Adrenal gland (tissue), 12 donors: ENCODE data around the gene SLC16A1. TPM values are rescaled to one million over a fixed set of nuclear protein-coding genes. Genes with fewer than 3 reads are reported as not detected.

Experiments
- DNase-seq, 7 donors: peaks; one replicate each; pipeline ENCODE4 v3.0.0-alpha.2; 2019 to 2020
- H3K27ac ChIP-seq, 5 donors: fragments of 200-600 bp; sonication (generic) in 4 of 5; 1 replicate in 3 of 5; 2 replicates in 2 of 5; pipeline versions ENCODE4 v1.5.1 to v1.8.0; 2016 to 2020; ENCODE audit warnings: mild to moderate bottlenecking in 1 of 5
- H3K27me3 ChIP-seq: fragments of 200-600 bp; 2 replicates; pipeline ENCODE4 v1.8.0; 2021
- H3K36me3 ChIP-seq, 2 donors: fragments of 200-600 bp; replicated peaks in 1 of 2; 1 replicate in 1 of 2; 2 replicates in 1 of 2; pipeline versions ENCODE4 v1.5.1 to v1.8.0; 2018 to 2022
- H3K4me1 ChIP-seq, 2 donors: fragments of 200-600 bp; replicated peaks in 1 of 2; 1 replicate in 1 of 2; 2 replicates in 1 of 2; pipeline versions ENCODE4 v1.5.1 to v1.8.0; 2018 to 2021
- H3K4me3 ChIP-seq, 4 donors: fragments of 200-600 bp; sonication (generic) in 3 of 4; one replicate each; pipeline ENCODE4 v1.5.1; 2016 to 2018
- H3K9me3 ChIP-seq, 3 donors: fragments of 200-600 bp; sonication (generic) in 1 of 3; replicated peaks in 1 of 3; 1 replicate in 2 of 3; 2 replicates in 1 of 3; pipeline versions ENCODE4 v1.5.1 to v1.8.0; 2016 to 2021
- POLR2A ChIP-seq, 2 donors: fragments of 450-650 bp; IDR thresholded peaks; one replicate each; pipeline ENCODE4 v1.6.1; 2017; ENCODE audit warnings: antibody characterized with exemption in 2 of 2, mild to moderate bottlenecking in 2 of 2, moderate library complexity in 1 of 2
- WGBS, 4 donors: extraction: QIAGEN DNeasy Blood & Tissue Kit in 2 of 4; methylation state at CpG; one replicate each; pipeline versions ENCODE4 v1.1.5 to v1.1.7; 2013 to 2017; 5-methylcytosine and 5-hydroxymethylcytosine counted together
- intact Hi-C, 2 donors: fragments of 100-400 bp; cut with DNase I; formaldehyde crosslinking; loops; one replicate each; pipeline versions ENCODE4 v1.14.1 to v1.15.0; 2022 to 2023
- polyA plus RNA-seq, 3 donors: library from polyadenylated mRNA; stranded (reverse); fragments of 200-250 nt in 2 of 3; fragments of 350-450 nt in 1 of 3; fragmentation: Illumina TruSeq in 1 of 3; extraction: RNeasy Lipid Tissue Mini Kit (QIAGEN cat#74804) in 1 of 3; gene quantifications; one replicate each; pipeline ENCODE4 v1.2.3, GENCODE V29; 2013 to 2014
- total RNA-seq, 9 donors: library from RNA; depleted of rRNA in 4 of 9; stranded (reverse); fragments of >200 nt in 4 of 9; fragments of 120-200 nt in 1 of 9; fragmentation: NEBNext Ultra II Directional in 1 of 9; extraction: Animal tissue kit (Norgen Biotek cat#: 25700) in 1 of 9; gene quantifications; one replicate each; pipeline versions ENCODE4 v1.1.0 to v1.2.4, GENCODE V29; 2013 to 2023
- TF ChIP-seq, protein P1 (sequence below), 6 experiments: fragments of 450-650 bp in 4 of 6; fragments of 200-600 bp in 2 of 6; sonication (generic) in 1 of 6; IDR thresholded peaks; 1 replicate in 5 of 6; 2 replicates in 1 of 6; pipeline versions ENCODE4 v1.5.1 to v1.8.0; 2016 to 2021; ENCODE audit warnings: antibody characterized with exemption in 6 of 6, mild to moderate bottlenecking in 2 of 6, moderate library complexity in 1 of 6
- donor health status: healthy with polysubstance abuse.
- donor health status: Bipolar disorder and iron deficiency.
- donor health status: DM: yes; HTN: yes; CAD: no.
- donor health status: DM: no; HTN: no; CAD: no.
- donor health status: DM: no; HTN: no; CAD: no.
- donor health status: DM: yes; HTN: yes; CAD: no.

SLC16A1 gene
- total and polyA plus RNA-seq, 12 donors = 6.0 to 67.9 (median 27.5) TPM

DNA sequence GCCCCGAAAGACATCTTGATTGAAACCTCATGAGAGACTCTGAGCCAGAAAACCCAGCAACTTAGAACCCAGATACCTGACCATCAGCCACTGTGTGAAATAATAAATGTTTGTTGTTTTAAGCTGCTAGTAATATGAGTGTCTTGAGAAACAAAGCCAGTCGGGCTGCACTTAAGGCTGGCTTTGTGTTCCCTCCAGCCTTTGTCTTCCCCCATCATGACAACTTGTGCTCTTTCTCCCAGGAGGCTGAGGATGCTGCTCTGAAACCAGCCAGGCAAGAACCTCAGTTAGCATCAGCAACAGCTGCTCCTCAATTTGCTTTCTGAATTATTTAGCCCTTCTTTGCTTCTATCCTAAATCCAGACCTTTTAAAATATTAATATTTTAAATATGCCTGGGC lies 78.2 kb downstream of the SLC16A1 start:
- intact Hi-C loops = loop anchor here (2.0 to 5.0 kb wide), 2 partner anchors 165 kb away; no protein-coding TSS in a partner anchor
- Histone ChIP-seq H3K36me3 (no peaks in the 10 kb centered on the region), H3K27ac (no peak overlapping the region), H3K4me1 (no peaks in the 10 kb centered on the region), H3K9me3 (no peaks in the 10 kb centered on the region), H3K4me3 (no peak overlapping the region), H3K27me3 (no peaks in the 10 kb centered on the region)
- WGBS, 4 donors = 42 to 66% (median 49%) methylated on average over 2 of the region's 2 CpGs
- no peak for DNase-seq
- TF ChIP-seq, protein P1, sequence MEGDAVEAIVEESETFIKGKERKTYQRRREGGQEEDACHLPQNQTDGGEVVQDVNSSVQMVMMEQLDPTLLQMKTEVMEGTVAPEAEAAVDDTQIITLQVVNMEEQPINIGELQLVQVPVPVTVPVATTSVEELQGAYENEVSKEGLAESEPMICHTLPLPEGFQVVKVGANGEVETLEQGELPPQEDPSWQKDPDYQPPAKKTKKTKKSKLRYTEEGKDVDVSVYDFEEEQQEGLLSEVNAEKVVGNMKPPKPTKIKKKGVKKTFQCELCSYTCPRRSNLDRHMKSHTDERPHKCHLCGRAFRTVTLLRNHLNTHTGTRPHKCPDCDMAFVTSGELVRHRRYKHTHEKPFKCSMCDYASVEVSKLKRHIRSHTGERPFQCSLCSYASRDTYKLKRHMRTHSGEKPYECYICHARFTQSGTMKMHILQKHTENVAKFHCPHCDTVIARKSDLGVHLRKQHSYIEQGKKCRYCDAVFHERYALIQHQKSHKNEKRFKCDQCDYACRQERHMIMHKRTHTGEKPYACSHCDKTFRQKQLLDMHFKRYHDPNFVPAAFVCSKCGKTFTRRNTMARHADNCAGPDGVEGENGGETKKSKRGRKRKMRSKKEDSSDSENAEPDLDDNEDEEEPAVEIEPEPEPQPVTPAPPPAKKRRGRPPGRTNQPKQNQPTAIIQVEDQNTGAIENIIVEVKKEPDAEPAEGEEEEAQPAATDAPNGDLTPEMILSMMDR (IDR thresholded peaks at IDR 0.05) = no peak
- no peak for TF ChIP-seq POLR2A (IDR thresholded peaks at IDR 0.05)

DNA sequence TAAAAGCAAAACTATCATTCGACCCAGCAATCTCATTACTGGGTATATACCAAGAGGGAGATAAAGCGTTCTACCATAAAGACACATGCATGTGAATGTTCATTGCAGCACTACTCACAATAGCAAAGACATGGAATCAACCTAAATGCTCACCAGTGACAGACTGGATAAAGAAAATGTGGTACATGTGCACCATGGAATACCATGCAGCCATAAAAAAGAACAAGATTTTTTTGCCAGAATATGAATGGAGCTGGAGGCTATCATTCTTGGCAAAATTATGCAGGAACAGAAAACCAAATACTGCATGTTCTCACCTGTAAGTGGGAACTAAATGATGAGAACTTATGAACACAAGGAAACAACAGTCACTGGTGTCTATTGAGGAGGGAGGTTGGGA lies 79.7 kb downstream of the SLC16A1 start:
- no peak for DNase-seq
- no peaks in the 10 kb centered on the region for H3K27me3 ChIP-seq
- H3K9me3 ChIP-seq = no peaks in the 10 kb centered on the region
- H3K4me1 ChIP-seq = no peaks in the 10 kb centered on the region
- TF ChIP-seq, protein P1 (IDR thresholded peaks at IDR 0.05) = no peak
- no peak for TF ChIP-seq POLR2A (IDR thresholded peaks at IDR 0.05)
- H3K36me3 ChIP-seq = no peaks in the 10 kb centered on the region
- WGBS, 4 donors = 61 to 92% (median 67%) methylated on average over 2 of the region's 2 CpGs
- no peak overlapping the region for H3K4me3 ChIP-seq
- intact Hi-C loops = loop anchor here in 1 of 2 donors (5.0 kb wide), 1 partner anchor 166 kb away; no protein-coding TSS in a partner anchor
- H3K27ac ChIP-seq = no peak overlapping the region

DNA sequence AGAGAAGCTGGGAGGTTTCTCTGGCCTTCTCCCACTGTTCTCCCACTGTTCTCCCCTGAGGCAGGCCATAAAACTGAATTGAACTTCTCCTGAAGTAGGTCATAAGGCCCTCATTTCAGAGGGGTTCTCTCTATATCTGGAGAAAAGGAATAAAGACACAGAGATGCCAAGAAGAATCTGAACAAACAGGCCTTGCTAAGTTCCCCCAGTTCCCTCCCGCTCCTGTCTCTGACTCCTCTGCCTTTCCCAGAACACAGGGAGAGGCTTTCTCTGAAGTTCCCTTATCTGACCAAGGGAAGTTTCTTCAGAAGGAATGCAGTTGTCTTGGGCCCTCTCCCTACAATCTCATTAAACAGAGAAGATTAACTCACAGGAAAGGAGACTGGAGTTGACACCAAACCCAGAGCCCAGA lies 83.4 kb downstream of the SLC16A1 start:
- TF ChIP-seq, protein P1 (IDR thresholded peaks at IDR 0.05) = no peak
- TF ChIP-seq POLR2A (IDR thresholded peaks at IDR 0.05) = no peak
- Histone ChIP-seq H3K36me3 (no peaks in the 10 kb centered on the region), H3K4me1 (no peaks in the 10 kb centered on the region), H3K4me3 (no peak overlapping the region), H3K9me3 (no peaks in the 10 kb centered on the region), H3K27me3 (no peaks in the 10 kb centered on the region), H3K27ac (no peak overlapping the region)
- WGBS, 4 donors = 77 to 93% (median 85%) methylated on average over 1 of the region's 1 CpG
- DNase-seq = no peak
- intact Hi-C loops = no loop called here

DNA sequence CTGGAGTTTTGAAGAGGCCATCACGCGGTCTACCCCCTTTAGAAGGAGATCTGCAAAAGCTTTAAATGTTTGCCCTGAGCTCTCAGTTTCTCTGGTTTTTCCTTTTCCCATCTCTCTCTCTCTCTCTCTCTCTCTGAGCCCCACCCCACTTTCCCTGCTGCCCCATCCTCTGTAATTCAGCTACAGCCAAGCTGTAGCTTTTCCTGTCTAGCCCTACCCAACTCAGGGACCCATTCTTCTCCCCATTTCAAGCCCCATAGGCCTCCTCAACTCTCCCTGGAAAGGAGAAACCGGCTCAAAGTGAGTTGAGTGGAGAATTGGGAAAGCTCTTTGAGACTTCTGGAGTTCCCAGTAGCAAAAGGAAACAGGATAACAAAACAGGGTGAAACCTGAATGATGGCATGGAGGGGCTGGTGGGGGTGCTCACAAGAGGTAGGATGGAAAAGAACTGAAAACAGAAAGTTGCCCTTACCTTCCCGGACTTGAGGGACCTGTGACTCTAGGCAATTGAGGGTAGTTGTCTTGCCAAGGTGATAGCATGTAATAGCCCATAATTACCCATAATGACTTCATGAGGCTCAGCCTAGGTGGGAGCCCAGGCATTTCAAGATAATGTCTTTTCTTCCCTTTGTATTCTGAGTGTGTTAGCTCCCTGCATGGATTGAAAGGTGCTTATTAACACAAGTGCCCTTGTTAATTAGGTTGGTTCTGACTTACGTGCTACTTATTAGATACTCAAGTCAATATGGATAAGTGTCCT lies 84.9 kb downstream of the SLC16A1 start:
- DNase-seq = no peak
- H3K9me3 ChIP-seq = no peaks in the 10 kb centered on the region

More for the DNA sequence above, 84.9 kb downstream of the SLC16A1 start:
- WGBS, 4 donors = 86 to 94% (median 88%) methylated on average over 5 of the region's 5 CpGs
- no peaks in the 10 kb centered on the region for H3K36me3 ChIP-seq
- H3K27me3 ChIP-seq = no peaks in the 10 kb centered on the region
- TF ChIP-seq POLR2A (IDR thresholded peaks at IDR 0.05) = no peak
- TF ChIP-seq, protein P1 (IDR thresholded peaks at IDR 0.05) = no peak
- intact Hi-C loops = no loop called here
- H3K4me3 ChIP-seq = no peak overlapping the region
- H3K4me1 ChIP-seq = no peaks in the 10 kb centered on the region
- H3K27ac ChIP-seq = no peak overlapping the region
